H9 (cell line): ENCODE results near the gene PEX5. TPM values are rescaled to one million over a fixed set of nuclear protein-coding genes. Genes with fewer than 3 reads are reported as not detected.
"Not testable (repeated sequence)": the region's sequence is repeated elsewhere in the genome, so short reads cannot be mapped to it uniquely, and the experiment has no call there.

Experiments used
- DNase-seq: peaks from one replicate; pipeline ENCODE4 v3.0.0-alpha.2; 2017
- H2AFZ ChIP-seq: one replicate; pipeline ENCODE4 v1.6.1; 2013; ENCODE audit warnings: mild to moderate bottlenecking, low read length, control low read depth, moderate library complexity
- H2AK5ac ChIP-seq: 2 replicates; pipeline ENCODE4 v1.6.1; 2013; ENCODE audit warnings: low read length, control low read depth, mixed read lengths; ENCODE audit not compliant: insufficient read length
- H2BK120ac ChIP-seq: one replicate; pipeline ENCODE4 v1.6.1; 2013; ENCODE audit warnings: low read depth, mild to moderate bottlenecking, low read length, control low read depth, inconsistent platforms; ENCODE audit not compliant: poor library complexity, severe bottlenecking
- H2BK12ac ChIP-seq: 2 replicates; pipeline ENCODE4 v1.6.1; 2013; ENCODE audit warnings: low read length, control low read depth, mixed read lengths, low read depth; ENCODE audit not compliant: insufficient read length
- H2BK15ac ChIP-seq: 2 replicates; pipeline ENCODE4 v1.6.1; 2013; ENCODE audit warnings: low read depth, low read length, control low read depth
- H2BK20ac ChIP-seq: one replicate; pipeline ENCODE4 v1.6.1; 2013; ENCODE audit warnings: low read depth, mild to moderate bottlenecking, low read length, control low read depth, inconsistent platforms; ENCODE audit not compliant: poor library complexity, severe bottlenecking
- H2BK5ac ChIP-seq: 2 replicates; pipeline ENCODE4 v1.6.1; 2013; ENCODE audit warnings: low read length, control low read depth, mixed read lengths; ENCODE audit not compliant: insufficient read length
- H3K14ac ChIP-seq: 2 replicates; pipeline ENCODE4 v1.6.1; 2013; ENCODE audit warnings: low read length, control low read depth; ENCODE audit not compliant: insufficient read depth
- H3K18ac ChIP-seq: 2 replicates; pipeline ENCODE4 v1.6.1; 2013; ENCODE audit warnings: low read depth, mild to moderate bottlenecking, mixed read lengths, low read length, control low read depth; ENCODE audit not compliant: insufficient read length
- H3K23ac ChIP-seq: 2 replicates; pipeline ENCODE4 v1.6.1; 2013; ENCODE audit warnings: low read length, control low read depth, mixed read lengths, low read depth; ENCODE audit not compliant: insufficient read length
- H3K23me2 ChIP-seq: 2 replicates; pipeline ENCODE4 v1.6.1; 2013; ENCODE audit warnings: low read depth, mild to moderate bottlenecking, mixed read lengths, low read length, control low read depth; ENCODE audit not compliant: insufficient read length, poor library complexity, severe bottlenecking
- H3K27ac ChIP-seq: 2 replicates; pipeline ENCODE4 v1.5.1; 2013; ENCODE audit warnings: low read length, control low read depth, mixed read lengths, low read depth; ENCODE audit not compliant: insufficient read length
- H3K27me3 ChIP-seq: 2 replicates; pipeline ENCODE4 v1.6.1; 2013; ENCODE audit warnings: low read length, control low read depth, inconsistent platforms; ENCODE audit not compliant: insufficient read depth
- H3K4ac ChIP-seq: 2 replicates; pipeline ENCODE4 v1.6.1; 2013; ENCODE audit warnings: low read depth, mild to moderate bottlenecking, control low read depth, inconsistent platforms, low read length, moderate library complexity
- H3K4me1 ChIP-seq: 2 replicates; pipeline ENCODE4 v1.6.1; 2013; ENCODE audit warnings: low read length, control low read depth, inconsistent platforms; ENCODE audit not compliant: insufficient read depth
- H3K4me2 ChIP-seq: 2 replicates; pipeline ENCODE4 v1.6.1; 2013; ENCODE audit warnings: low read length, control low read depth, mixed read lengths; ENCODE audit not compliant: insufficient read length, insufficient read depth
- H3K56ac ChIP-seq: 2 replicates; pipeline ENCODE4 v1.6.1; 2013; ENCODE audit warnings: low read depth, mild to moderate bottlenecking, mixed read lengths, low read length, control low read depth; ENCODE audit not compliant: insufficient read length
- H3K79me1 ChIP-seq: 2 replicates; pipeline ENCODE4 v1.6.1; 2013; ENCODE audit warnings: low read depth, mild to moderate bottlenecking, moderate library complexity, low read length, control low read depth, inconsistent platforms; ENCODE audit not compliant: insufficient read depth, poor library complexity, severe bottlenecking
- H3K79me2 ChIP-seq: 2 replicates; pipeline ENCODE4 v1.6.1; 2013; ENCODE audit warnings: low read length, control low read depth, inconsistent platforms; ENCODE audit not compliant: insufficient read depth
- H3K9ac ChIP-seq: 2 replicates; pipeline ENCODE4 v1.6.1; 2013; ENCODE audit warnings: low read length, control low read depth, mixed read lengths; ENCODE audit not compliant: insufficient read length; ENCODE audit errors: extremely low read depth
- H3K9me3 ChIP-seq: one replicate; pipeline ENCODE4 v1.6.1; 2013; ENCODE audit warnings: low read depth, low read length, inconsistent platforms; ENCODE audit not compliant: control insufficient read depth
- H3T11ph ChIP-seq: one replicate; pipeline ENCODE4 v1.6.1; 2013; ENCODE audit warnings: mild to moderate bottlenecking, low read length, control low read depth, inconsistent platforms
- H4K20me1 ChIP-seq: one replicate; pipeline ENCODE4 v1.6.1; 2013; ENCODE audit not compliant: control insufficient read depth, insufficient read length, insufficient read depth
- H4K5ac ChIP-seq: 2 replicates; pipeline ENCODE4 v1.6.1; 2013; ENCODE audit warnings: low read depth, mild to moderate bottlenecking, mixed read lengths, low read length, control low read depth; ENCODE audit not compliant: insufficient read length
- H4K8ac ChIP-seq: replicated peaks from 2 replicates; pipeline ENCODE4 v1.6.1; 2013; ENCODE audit warnings: low read length, control low read depth, mixed read lengths, low read depth; ENCODE audit not compliant: insufficient read length
- H4K91ac ChIP-seq: 2 replicates; pipeline ENCODE4 v1.6.1; 2013; ENCODE audit warnings: low read depth, mild to moderate bottlenecking, moderate library complexity, mixed read lengths, low read length, control low read depth; ENCODE audit not compliant: insufficient read length
- H3K27ac Mint-ChIP-seq, 3 experiments: 2 replicates in 2 of 3; 3 replicates in 1 of 3; pipeline ENCODE4 v1.8.0; 2020 to 2021; ENCODE audit warnings: mixed read lengths in 3 of 3, mild to moderate bottlenecking in 1 of 3, moderate library complexity in 1 of 3
- H3K27me3 Mint-ChIP-seq: 2 replicates; pipeline ENCODE4 v1.8.0; 2021; ENCODE audit warnings: low read depth, mild to moderate bottlenecking, moderate library complexity, mixed read lengths
- H3K36me3 Mint-ChIP-seq, 3 experiments: 2 replicates in 2 of 3; 3 replicates in 1 of 3; pipeline ENCODE4 v1.8.0; 2020 to 2021; ENCODE audit warnings: low read depth in 3 of 3, mixed read lengths in 3 of 3; ENCODE audit not compliant: insufficient read depth in 1 of 3
- H3K4me1 Mint-ChIP-seq, 2 experiments: 2 replicates each; pipeline ENCODE4 v1.8.0; 2020; ENCODE audit warnings: mixed read lengths in 2 of 2
- H3K4me3 Mint-ChIP-seq, 2 experiments: 2 replicates in 1 of 2; 3 replicates in 1 of 2; pipeline ENCODE4 v1.8.0; 2020 to 2021; ENCODE audit warnings: mild to moderate bottlenecking in 2 of 2, mixed read lengths in 2 of 2, moderate library complexity in 1 of 2
- H3K9me3 Mint-ChIP-seq, 2 experiments: 2 replicates in 1 of 2; 3 replicates in 1 of 2; pipeline ENCODE4 v1.8.0; 2020; ENCODE audit warnings: mild to moderate bottlenecking in 2 of 2, mixed read lengths in 2 of 2, moderate library complexity in 1 of 2
- CTCF ChIP-seq: fragments of 200-600 bp; sonication (generic); conservative IDR thresholded peaks from 3 replicates; pipeline ENCODE4 v1.8.0; 2021; ENCODE audit warnings: antibody characterized with exemption, mild to moderate bottlenecking
- WGBS: extraction: QIAGEN DNeasy Blood & Tissue Kit; methylation state at CpG from one replicate; pipeline ENCODE4 v1.1.7; 2013; ENCODE audit warnings: missing lambda C conversion rate, low lambda C conversion rate, mixed read lengths; ENCODE audit not compliant: insufficient read length; ENCODE audit errors: extremely low coverage; 5-methylcytosine and 5-hydroxymethylcytosine counted together
- total RNA-seq: library from RNA; stranded (reverse); gene quantifications from 2 replicates; pipeline ENCODE4 v1.2.1, GENCODE V29; 2021

The PEX5 gene
- total RNA-seq, 1 experiment from 2014 or later: 40.5 TPM

- no peak for DNase-seq
These were observed 23.2 kb downstream of the PEX5 start for GRCh38 chr12:7212678-7213077.

GRCh38 chr12:7213745-7214144 lies 24.3 kb downstream of the PEX5 start:
- not testable (repeated sequence) for H3K4me3 Mint-ChIP-seq, H3K27me3 Mint-ChIP-seq, H3K18ac ChIP-seq, H2BK5ac ChIP-seq, H4K8ac ChIP-seq, H3K4me1 Mint-ChIP-seq, DNase-seq, H3T11ph ChIP-seq, H3K23ac ChIP-seq, H3K79me1 ChIP-seq, H3K27ac Mint-ChIP-seq, H3K4me1 ChIP-seq, H2BK15ac ChIP-seq, H3K27ac ChIP-seq, H4K5ac ChIP-seq, H4K91ac ChIP-seq, H3K14ac ChIP-seq, H2AK5ac ChIP-seq, H2BK120ac ChIP-seq, H3K4ac ChIP-seq, H3K27me3 ChIP-seq, H3K79me2 ChIP-seq, H3K4me2 ChIP-seq, H3K56ac ChIP-seq, H2BK20ac ChIP-seq, H3K9ac ChIP-seq, H2AFZ ChIP-seq, H4K20me1 ChIP-seq, H3K9me3 ChIP-seq, H3K23me2 ChIP-seq, H2BK12ac ChIP-seq
- Mint-ChIP-seq H3K36me3 (peaks cover 37 to 53% (median 51%) of the 10 kb centered on the region in 3 experiments), H3K9me3 (peaks cover 35 to 40% of the 10 kb centered on the region in 2 experiments)
- no CpG with 5 or more reads among the region's 2 CpGs for WGBS

More at GRCh38 chr12:7212678-7213077, 23.2 kb downstream of the PEX5 start:
- Histone ChIP-seq H2BK20ac (no peak overlapping the region), H3K23ac (no peak overlapping the region), H2BK120ac (no peak overlapping the region), H3K27ac (no peak overlapping the region), H3K79me2 (no peaks in the 10 kb centered on the region), H2BK15ac (no peak overlapping the region), H3K9ac (no peak overlapping the region), H4K8ac (no peak overlapping the region), H4K5ac (no peak overlapping the region), H3K4me2 (no peak overlapping the region), H3K79me1 (no peaks in the 10 kb centered on the region), H4K91ac (no peak overlapping the region), H3K23me2 (no peaks in the 10 kb centered on the region), H2AFZ (no peak overlapping the region), H3K9me3 (peaks cover 8% of the 10 kb centered on the region), H2BK5ac (no peak overlapping the region), H3K14ac (no peak overlapping the region), H3K4ac (no peak overlapping the region), H3K18ac (no peak overlapping the region), H2BK12ac (no peak overlapping the region), H3K4me1 (no peaks in the 10 kb centered on the region), H4K20me1 (no peaks in the 10 kb centered on the region), H3K27me3 (no peaks in the 10 kb centered on the region), H2AK5ac (no peak overlapping the region), H3T11ph (no peak overlapping the region), H3K56ac (no peak overlapping the region)
- no peaks in the 10 kb centered on the region for H3K4me1 Mint-ChIP-seq
- no peak overlapping the region for H3K4me3 Mint-ChIP-seq
- H3K9me3 Mint-ChIP-seq: peaks cover 35 to 40% of the 10 kb centered on the region in 2 experiments
- no CpG with 5 or more reads among the region's 2 CpGs for WGBS
- no peaks in the 10 kb centered on the region; the same call in 1 of the 2 replicates for H3K27me3 Mint-ChIP-seq
- H3K27ac Mint-ChIP-seq: no peak overlapping the region
- H3K36me3 Mint-ChIP-seq: peaks cover 48 to 64% (median 62%) of the 10 kb centered on the region in 3 experiments
- TF ChIP-seq CTCF: no peak
